MM.1S (cell line): Measurements from ENCODE around the gene TENM4.

ENCODE experiments used
- DNase-seq: peaks from one replicate; pipeline ENCODE4 v3.0.0-alpha.2; 2015
- H2AFZ ChIP-seq: fragments of 300-600 bp; sonication (generic); 2 replicates; pipeline ENCODE4 v1.6.0; 2016; ENCODE audit warnings: antibody characterized with exemption, low read length
- H3F3A ChIP-seq: fragments of 300-600 bp; sonication (generic); 2 replicates; pipeline ENCODE4 v1.6.1; 2016; ENCODE audit warnings: mild to moderate bottlenecking, antibody characterized with exemption, low read length, moderate library complexity, mixed read lengths; ENCODE audit not compliant: insufficient read depth
- H3K27ac ChIP-seq: fragments of 300-600 bp; sonication (generic); 2 replicates; pipeline ENCODE4 v1.5.1; 2016; ENCODE audit warnings: mild to moderate bottlenecking, low read length
- H3K27me3 ChIP-seq: fragments of 300-600 bp; sonication (generic); replicated peaks from 2 replicates; pipeline ENCODE4 v1.6.0; 2016; ENCODE audit warnings: low read length; ENCODE audit not compliant: insufficient read depth
- H3K36me3 ChIP-seq: fragments of 300-600 bp; sonication (generic); replicated peaks from 2 replicates; pipeline ENCODE4 v1.6.1; 2016; ENCODE audit warnings: mild to moderate bottlenecking, low read length, mixed read lengths; ENCODE audit not compliant: insufficient read depth
- H3K4me1 ChIP-seq: fragments of 300-600 bp; sonication (generic); 2 replicates; pipeline ENCODE4 v1.6.1; 2016; ENCODE audit warnings: low read length, mixed read lengths
- H3K4me2 ChIP-seq: fragments of 300-600 bp; sonication (generic); 2 replicates; pipeline ENCODE4 v1.6.0; 2016; ENCODE audit warnings: low read depth, low read length
- H3K4me3 ChIP-seq: fragments of 300-600 bp; sonication (generic); 2 replicates; pipeline ENCODE4 v1.5.1; 2016; ENCODE audit warnings: low read length, mixed read lengths
- H3K79me2 ChIP-seq: fragments of 300-600 bp; sonication (generic); 2 replicates; pipeline ENCODE4 v1.6.1; 2016; ENCODE audit warnings: mixed run types, low read length, mixed read lengths
- H3K9ac ChIP-seq: fragments of 300-600 bp; sonication (generic); 2 replicates; pipeline ENCODE4 v1.6.1; 2016; ENCODE audit warnings: low read length, mixed read lengths
- H3K9me2 ChIP-seq: fragments of 300-600 bp; sonication (generic); replicated peaks from 2 replicates; pipeline ENCODE4 v1.6.1; 2016; ENCODE audit warnings: mild to moderate bottlenecking, low read length, mixed read lengths; ENCODE audit not compliant: insufficient read depth
- H3K9me3 ChIP-seq: fragments of 300-600 bp; sonication (generic); replicated peaks from 2 replicates; pipeline ENCODE4 v1.6.1; 2016; ENCODE audit warnings: mild to moderate bottlenecking, low read length, mixed read lengths; ENCODE audit not compliant: insufficient read depth
- H4K20me1 ChIP-seq: fragments of 300-600 bp; sonication (generic); 2 replicates; pipeline ENCODE4 v1.6.1; 2016; ENCODE audit warnings: mild to moderate bottlenecking, low read length, moderate library complexity, mixed read lengths; ENCODE audit not compliant: insufficient read depth
- CTCF ChIP-seq: fragments of 300-600 bp; sonication (generic); IDR thresholded peaks from 2 replicates; pipeline ENCODE4 v1.5.1; 2016; ENCODE audit warnings: antibody characterized with exemption, low read length, mixed read lengths
- EZH2 ChIP-seq: fragments of 300-600 bp; sonication (generic); optimal IDR thresholded peaks from 2 replicates; pipeline ENCODE3; 2017; ENCODE audit warnings: low read depth, mild to moderate bottlenecking, antibody characterized with exemption, low read length, mixed read lengths
- EZH2phosphoT487 ChIP-seq: fragments of 300-600 bp; sonication (generic); IDR thresholded peaks from 2 replicates; pipeline ENCODE4 v1.6.1; 2018; ENCODE audit warnings: antibody characterized with exemption, low read length

The TENM4 gene

DNA sequence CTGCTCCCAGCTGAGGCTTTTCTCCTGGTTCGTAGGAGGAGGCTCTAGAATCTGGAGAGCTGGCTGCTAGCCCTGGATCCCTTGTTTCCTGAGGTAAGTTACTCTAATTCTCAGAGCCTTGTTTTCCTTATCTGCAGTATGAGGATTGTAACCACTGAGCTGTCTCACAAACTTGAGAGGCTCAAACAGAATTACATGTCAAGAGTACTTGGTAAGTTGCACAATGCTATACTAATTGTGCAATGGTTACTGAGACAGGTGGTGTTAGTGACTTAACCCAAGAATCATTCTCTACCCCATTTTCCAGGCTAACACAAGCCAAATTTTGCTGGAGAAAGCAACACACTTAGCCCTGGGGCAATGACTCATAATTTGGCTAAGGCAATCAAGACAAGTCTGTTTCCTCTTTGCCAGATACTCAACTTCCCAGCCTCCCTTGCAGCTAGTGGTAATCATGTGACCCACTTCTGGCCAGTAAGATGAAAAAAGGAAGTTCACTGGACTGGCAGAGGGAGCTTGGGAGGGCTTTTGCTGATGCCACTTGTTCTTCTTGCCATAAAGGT, 348.0 kb downstream of the TENM4 start:
- DNase-seq: no peak

DNA sequence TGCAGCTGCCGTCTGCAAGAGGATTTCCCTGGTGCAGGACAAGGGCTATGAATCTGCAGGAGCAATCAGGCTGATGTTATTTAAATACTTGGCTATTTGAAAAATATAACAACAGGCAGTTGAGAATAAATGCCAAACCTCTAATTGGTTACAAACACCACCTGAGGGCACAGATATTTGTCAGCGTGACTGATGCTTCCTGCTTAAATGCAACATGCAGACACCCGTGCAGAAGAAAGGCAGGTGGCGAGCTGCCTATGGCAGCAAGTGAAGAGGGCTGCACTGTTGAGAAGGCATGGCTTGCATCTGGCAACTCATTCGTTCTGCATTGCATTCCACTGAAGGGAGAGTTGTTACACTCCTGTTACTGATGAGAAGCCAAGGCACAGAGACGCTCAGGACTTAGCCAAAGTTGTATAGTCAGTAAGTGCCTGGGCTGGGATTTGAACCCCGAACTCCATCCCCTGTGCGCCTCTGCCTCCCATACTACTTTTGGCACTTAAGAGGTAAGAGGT, 350.6 kb downstream of the TENM4 start:
- no peak overlapping the region for H3K9ac ChIP-seq
- H3K27ac ChIP-seq: no peak overlapping the region
- no peaks in the 10 kb centered on the region for H3K36me3 ChIP-seq
- no peaks in the 10 kb centered on the region for H3K27me3 ChIP-seq
- no peaks in the 10 kb centered on the region for H3F3A ChIP-seq
- H3K79me2 ChIP-seq: no peaks in the 10 kb centered on the region
- TF ChIP-seq CTCF: no peak
- TF ChIP-seq EZH2: no peak
- TF ChIP-seq EZH2phosphoT487: no peak
- no peak overlapping the region for H3K4me3 ChIP-seq
- no peak overlapping the region for H2AFZ ChIP-seq
- H3K4me1 ChIP-seq: no peaks in the 10 kb centered on the region
- no peak for DNase-seq
- no peaks in the 10 kb centered on the region for H4K20me1 ChIP-seq
- H3K9me2 ChIP-seq: no peaks in the 10 kb centered on the region
- no peaks in the 10 kb centered on the region for H3K9me3 ChIP-seq
- H3K4me2 ChIP-seq: no peak overlapping the region

More for the DNA sequence above, 348.0 kb downstream of the TENM4 start:
- TF ChIP-seq EZH2phosphoT487 (no peak), CTCF (no peak), EZH2 (no peak)
- no peak overlapping the region for H3K4me3 ChIP-seq
- H3K9me3 ChIP-seq: no peaks in the 10 kb centered on the region
- no peak overlapping the region for H2AFZ ChIP-seq
- no peaks in the 10 kb centered on the region for H3K27me3 ChIP-seq
- no peak overlapping the region for H3K27ac ChIP-seq
- no peaks in the 10 kb centered on the region for H3K36me3 ChIP-seq
- no peaks in the 10 kb centered on the region for H4K20me1 ChIP-seq
- no peaks in the 10 kb centered on the region for H3K9me2 ChIP-seq
- no peak overlapping the region for H3K4me2 ChIP-seq
- H3F3A ChIP-seq: no peaks in the 10 kb centered on the region
- H3K79me2 ChIP-seq: no peaks in the 10 kb centered on the region
- no peak overlapping the region for H3K9ac ChIP-seq
- no peaks in the 10 kb centered on the region for H3K4me1 ChIP-seq

GRCh38 chr11:79089601-79090000, 351.2 kb downstream of the TENM4 start:
- Histone ChIP-seq H3K79me2 (no peaks in the 10 kb centered on the region), H2AFZ (no peak overlapping the region), H3F3A (no peaks in the 10 kb centered on the region), H3K9ac (no peak overlapping the region), H3K4me2 (no peak overlapping the region), H3K27ac (no peak overlapping the region), H4K20me1 (no peaks in the 10 kb centered on the region), H3K27me3 (no peaks in the 10 kb centered on the region), H3K36me3 (no peaks in the 10 kb centered on the region), H3K4me1 (no peaks in the 10 kb centered on the region), H3K9me2 (no peaks in the 10 kb centered on the region), H3K9me3 (no peaks in the 10 kb centered on the region), H3K4me3 (no peak overlapping the region)
- TF ChIP-seq EZH2phosphoT487 (no peak), EZH2 (no peak), CTCF (no peak)
- DNase-seq: no peak
